Mesenchymal stem cell (in vitro differentiated cells and primary cell): ENCODE data around the gene TRAPPC6A.
A peak's percentile ranks its signal among the peaks of the same experiment; 100 is the strongest.

Source experiments
- DNase-seq: peaks from one replicate; pipeline ENCODE4 v3.0.0-alpha.2; 2013
- H2AFZ ChIP-seq: one replicate; pipeline ENCODE4 v1.6.1; 2013; ENCODE audit warnings: low read depth, mild to moderate bottlenecking, control low read depth, inconsistent platforms, low read length, moderate library complexity
- H2AK5ac ChIP-seq: 2 replicates; pipeline ENCODE4 v1.6.1; 2013; ENCODE audit warnings: low read length, moderate library complexity, mild to moderate bottlenecking, inconsistent platforms; ENCODE audit not compliant: severe bottlenecking
- H2BK120ac ChIP-seq: one replicate; pipeline ENCODE4 v1.6.1; 2013; ENCODE audit warnings: low read depth, mild to moderate bottlenecking, inconsistent platforms, low read length, moderate library complexity
- H2BK12ac ChIP-seq, 2 experiments: one replicate each; pipeline ENCODE4 v1.6.1; 2013; ENCODE audit warnings: inconsistent platforms in 2 of 2, low read length in 2 of 2, mild to moderate bottlenecking in 2 of 2, moderate library complexity in 2 of 2, control low read depth in 1 of 2
- H2BK15ac ChIP-seq: one replicate; pipeline ENCODE4 v1.6.1; 2013; ENCODE audit warnings: mild to moderate bottlenecking, low read depth, inconsistent platforms; ENCODE audit not compliant: poor library complexity, severe bottlenecking
- H2BK5ac ChIP-seq: 2 replicates; pipeline ENCODE4 v1.6.1; 2013; ENCODE audit warnings: low read depth, mild to moderate bottlenecking, low read length, control low read depth, inconsistent platforms; ENCODE audit not compliant: poor library complexity, severe bottlenecking
- H3K14ac ChIP-seq, 2 experiments: one replicate each; pipeline ENCODE4 v1.6.1; 2013; ENCODE audit warnings: inconsistent platforms in 2 of 2, low read length in 2 of 2, control low read depth in 1 of 2, mild to moderate bottlenecking in 1 of 2, moderate library complexity in 1 of 2
- H3K18ac ChIP-seq, 2 experiments: one replicate each; pipeline ENCODE4 v1.6.1; 2013; ENCODE audit warnings: inconsistent platforms in 2 of 2, low read length in 2 of 2, control low read depth in 1 of 2, low read depth in 1 of 2, mild to moderate bottlenecking in 1 of 2
- H3K23ac ChIP-seq, 2 experiments: one replicate each; pipeline ENCODE4 v1.6.1; 2013; ENCODE audit warnings: inconsistent platforms in 2 of 2, low read length in 2 of 2, mild to moderate bottlenecking in 2 of 2, moderate library complexity in 2 of 2, control low read depth in 1 of 2
- H3K27ac ChIP-seq: 2 replicates; pipeline ENCODE4 v1.5.1; 2013; ENCODE audit warnings: mild to moderate bottlenecking, moderate library complexity, low read length, control low read depth, inconsistent platforms; ENCODE audit not compliant: poor library complexity, severe bottlenecking
- H3K27me3 ChIP-seq, 2 experiments: 2 replicates each; pipeline versions ENCODE4 v1.6.1 to v1.7.0; 2013; ENCODE audit warnings: low read length in 2 of 2, mild to moderate bottlenecking in 2 of 2, moderate library complexity in 2 of 2, control low read depth in 1 of 2, inconsistent platforms in 1 of 2; ENCODE audit not compliant: control insufficient read depth in 1 of 2, insufficient read depth in 1 of 2
- H3K36me3 ChIP-seq, 2 experiments: 2 replicates each; pipeline versions ENCODE4 v1.6.1 to v1.7.0; 2013; ENCODE audit warnings: low read length in 2 of 2, control low read depth in 1 of 2, inconsistent platforms in 1 of 2, low read depth in 1 of 2, mild to moderate bottlenecking in 1 of 2; ENCODE audit not compliant: insufficient read depth in 2 of 2, control insufficient read depth in 1 of 2
- H3K4ac ChIP-seq, 2 experiments: one replicate each; pipeline ENCODE4 v1.6.1; 2013; ENCODE audit warnings: inconsistent platforms in 2 of 2, low read length in 2 of 2, mild to moderate bottlenecking in 2 of 2, moderate library complexity in 2 of 2, control low read depth in 1 of 2, low read depth in 1 of 2
- H3K4me1 ChIP-seq: 2 replicates; pipeline ENCODE4 v1.6.1; 2013; ENCODE audit warnings: low read depth, low read length, control low read depth; ENCODE audit not compliant: control insufficient read depth, insufficient read depth
- H3K4me2 ChIP-seq: 2 replicates; pipeline ENCODE4 v1.6.1; 2013; ENCODE audit warnings: low read length, mild to moderate bottlenecking, inconsistent platforms; ENCODE audit not compliant: poor library complexity, severe bottlenecking
- H3K4me3 ChIP-seq, 2 experiments: 2 replicates each; pipeline versions ENCODE4 v1.5.1 to v1.7.0; 2013; ENCODE audit warnings: low read length in 2 of 2, mild to moderate bottlenecking in 2 of 2, control low read depth in 1 of 2, low read depth in 1 of 2; ENCODE audit not compliant: insufficient read depth in 1 of 2
- H3K79me1 ChIP-seq: replicated peaks from 2 replicates; pipeline ENCODE4 v1.6.1; 2013; ENCODE audit warnings: mild to moderate bottlenecking, control low read depth, low read length, inconsistent platforms; ENCODE audit not compliant: poor library complexity, severe bottlenecking
- H3K9ac ChIP-seq: 2 replicates; pipeline ENCODE4 v1.7.0; 2013; ENCODE audit warnings: mild to moderate bottlenecking, low read length, moderate library complexity
- H3K9me3 ChIP-seq: 2 replicates; pipeline ENCODE4 v1.7.0; 2013; ENCODE audit warnings: mild to moderate bottlenecking, low read length; ENCODE audit not compliant: control insufficient read depth
- H4K8ac ChIP-seq: one replicate; pipeline ENCODE4 v1.6.1; 2013; ENCODE audit warnings: inconsistent platforms, mild to moderate bottlenecking, low read length, moderate library complexity
- H4K91ac ChIP-seq: one replicate; pipeline ENCODE4 v1.6.1; 2013; ENCODE audit warnings: mild to moderate bottlenecking, low read length, inconsistent platforms
- WGBS: methylation state at CpG from one replicate; pipeline ENCODE4 v1.1.7; 2013; ENCODE audit warnings: mixed read lengths; 5-methylcytosine and 5-hydroxymethylcytosine counted together

Gene TRAPPC6A

GRCh38 chr19:45125360-45125759 lies 52.7 kb downstream of the TRAPPC6A start:
- 98% methylated on average over 9 of the region's 9 CpGs for WGBS
- Histone ChIP-seq H3K9me3 (no peaks in the 10 kb centered on the region), H3K27me3 (no peaks in the 10 kb centered on the region), H3K4me2 (no peak overlapping the region), H3K4me3 (no peak overlapping the region), H4K8ac (no peak overlapping the region), H2BK12ac (no peak overlapping the region), H2BK120ac (no peak overlapping the region), H2AFZ (no peak overlapping the region), H4K91ac (no peak overlapping the region), H3K36me3 (peaks cover 0 to 26% of the 10 kb centered on the region in 2 experiments), H2BK5ac (no peak overlapping the region), H3K18ac (no peak overlapping the region), H3K27ac (no peak overlapping the region), H2BK15ac (no peak overlapping the region), H3K9ac (no peak overlapping the region), H3K79me1 (peaks cover 67% of the 10 kb centered on the region), H3K14ac (no peak overlapping the region), H2AK5ac (no peak overlapping the region), H3K4me1 (peaks cover 19% of the 10 kb centered on the region), H3K4ac (no peak overlapping the region), H3K23ac (no peak overlapping the region)
- DNase-seq = no peak

- Histone ChIP-seq H2AK5ac (no peak overlapping the region), H3K4me1 (peaks cover 16% of the 10 kb centered on the region), H4K91ac (no peak overlapping the region), H3K27ac (no peak overlapping the region), H3K36me3 (peaks cover 4 to 24% of the 10 kb centered on the region in 2 experiments), H3K23ac (no peak overlapping the region), H3K79me1 (peaks cover 63% of the 10 kb centered on the region), H3K4me2 (no peak overlapping the region), H4K8ac (peak overlapping the region; percentile 7), H3K27me3 (no peaks in the 10 kb centered on the region), H3K14ac (no peak overlapping the region), H3K9ac (no peak overlapping the region), H2BK12ac (no peak overlapping the region), H2BK120ac (no peak overlapping the region), H3K4me3 (no peak overlapping the region), H3K18ac (no peak overlapping the region), H2BK15ac (no peak overlapping the region), H3K9me3 (no peaks in the 10 kb centered on the region), H2AFZ (no peak overlapping the region), H3K4ac (no peak overlapping the region), H2BK5ac (no peak overlapping the region)
- 97% methylated on average over 4 of the region's 6 CpGs for whole genome bisulfite sequencing
- DNase-seq = no peak
Observed at GRCh38 chr19:45124021-45124420, 54.0 kb downstream of the TRAPPC6A start.

- H2BK120ac ChIP-seq = no peak overlapping the region
- H4K91ac ChIP-seq = no peak overlapping the region
- H3K9me3 ChIP-seq = no peaks in the 10 kb centered on the region
- H3K9ac ChIP-seq = no peak overlapping the region
- H3K27ac ChIP-seq = no peak overlapping the region
- no peak overlapping the region for H2BK5ac ChIP-seq
- peaks cover 19% of the 10 kb centered on the region for H3K4me1 ChIP-seq
- DNase-seq = no peak
- H2AFZ ChIP-seq = no peak overlapping the region
- H4K8ac ChIP-seq = no peak overlapping the region
- H3K4me3 ChIP-seq = no peak overlapping the region
- peaks cover 4 to 19% of the 10 kb centered on the region in 2 experiments for H3K36me3 ChIP-seq
- no peak overlapping the region for H3K23ac ChIP-seq
- H3K4me2 ChIP-seq = no peak overlapping the region
- H2BK15ac ChIP-seq = no peak overlapping the region
- no peak overlapping the region for H3K4ac ChIP-seq
- no peaks in the 10 kb centered on the region for H3K27me3 ChIP-seq
- H3K14ac ChIP-seq = no peak overlapping the region
- H3K18ac ChIP-seq = no peak overlapping the region
- WGBS = 94% methylated on average over 9 of the region's 9 CpGs
- H2BK12ac ChIP-seq = no peak overlapping the region
- peaks cover 58% of the 10 kb centered on the region for H3K79me1 ChIP-seq
- H2AK5ac ChIP-seq = no peak overlapping the region
Observed at GRCh38 chr19:45123440-45123850, 54.6 kb downstream of the TRAPPC6A start.

GRCh38 chr19:45122832-45123231 lies 55.2 kb downstream of the TRAPPC6A start:
- Histone ChIP-seq H3K4me3 (no peak overlapping the region), H4K8ac (no peak overlapping the region), H3K36me3 (peaks cover 4 to 19% of the 10 kb centered on the region in 2 experiments), H2AFZ (no peak overlapping the region), H3K4ac (no peak overlapping the region), H2BK15ac (no peak overlapping the region), H3K79me1 (peaks cover 56% of the 10 kb centered on the region), H3K4me2 (no peak overlapping the region), H2AK5ac (no peak overlapping the region), H2BK120ac (no peak overlapping the region), H3K27me3 (no peaks in the 10 kb centered on the region), H4K91ac (no peak overlapping the region), H3K14ac (no peak overlapping the region), H3K23ac (peak overlapping the region in 1 of 2 experiments; percentile 35), H3K4me1 (peaks cover 25% of the 10 kb centered on the region), H2BK12ac (no peak overlapping the region), H2BK5ac (no peak overlapping the region), H3K9me3 (no peaks in the 10 kb centered on the region), H3K18ac (no peak overlapping the region), H3K27ac (no peak overlapping the region), H3K9ac (no peak overlapping the region)
- DNase-seq = no peak
- 81% methylated on average over 5 of the region's 6 CpGs for WGBS
